H9 (cell line): ENCODE data around the gene CLEC16A. TPM values are rescaled to one million over a fixed set of nuclear protein-coding genes. Genes with fewer than 3 reads are reported as not detected.

Experiments
- DNase-seq: peaks from one replicate; pipeline ENCODE4 v3.0.0-alpha.2; 2017
- H2AFZ ChIP-seq: one replicate; pipeline ENCODE4 v1.6.1; 2013; ENCODE audit warnings: mild to moderate bottlenecking, low read length, control low read depth, moderate library complexity
- H2AK5ac ChIP-seq: 2 replicates; pipeline ENCODE4 v1.6.1; 2013; ENCODE audit warnings: low read length, control low read depth, mixed read lengths; ENCODE audit not compliant: insufficient read length
- H2BK120ac ChIP-seq: one replicate; pipeline ENCODE4 v1.6.1; 2013; ENCODE audit warnings: low read depth, mild to moderate bottlenecking, low read length, control low read depth, inconsistent platforms; ENCODE audit not compliant: poor library complexity, severe bottlenecking
- H2BK12ac ChIP-seq: 2 replicates; pipeline ENCODE4 v1.6.1; 2013; ENCODE audit warnings: low read length, control low read depth, mixed read lengths, low read depth; ENCODE audit not compliant: insufficient read length
- H2BK15ac ChIP-seq: 2 replicates; pipeline ENCODE4 v1.6.1; 2013; ENCODE audit warnings: low read depth, low read length, control low read depth
- H2BK20ac ChIP-seq: one replicate; pipeline ENCODE4 v1.6.1; 2013; ENCODE audit warnings: low read depth, mild to moderate bottlenecking, low read length, control low read depth, inconsistent platforms; ENCODE audit not compliant: poor library complexity, severe bottlenecking
- H2BK5ac ChIP-seq: 2 replicates; pipeline ENCODE4 v1.6.1; 2013; ENCODE audit warnings: low read length, control low read depth, mixed read lengths; ENCODE audit not compliant: insufficient read length
- H3K14ac ChIP-seq: 2 replicates; pipeline ENCODE4 v1.6.1; 2013; ENCODE audit warnings: low read length, control low read depth; ENCODE audit not compliant: insufficient read depth
- H3K18ac ChIP-seq: 2 replicates; pipeline ENCODE4 v1.6.1; 2013; ENCODE audit warnings: low read depth, mild to moderate bottlenecking, mixed read lengths, low read length, control low read depth; ENCODE audit not compliant: insufficient read length
- H3K23ac ChIP-seq: 2 replicates; pipeline ENCODE4 v1.6.1; 2013; ENCODE audit warnings: low read length, control low read depth, mixed read lengths, low read depth; ENCODE audit not compliant: insufficient read length
- H3K23me2 ChIP-seq: 2 replicates; pipeline ENCODE4 v1.6.1; 2013; ENCODE audit warnings: low read depth, mild to moderate bottlenecking, mixed read lengths, low read length, control low read depth; ENCODE audit not compliant: insufficient read length, poor library complexity, severe bottlenecking
- H3K27ac ChIP-seq: 2 replicates; pipeline ENCODE4 v1.5.1; 2013; ENCODE audit warnings: low read length, control low read depth, mixed read lengths, low read depth; ENCODE audit not compliant: insufficient read length
- H3K27me3 ChIP-seq: 2 replicates; pipeline ENCODE4 v1.6.1; 2013; ENCODE audit warnings: low read length, control low read depth, inconsistent platforms; ENCODE audit not compliant: insufficient read depth
- H3K4ac ChIP-seq: 2 replicates; pipeline ENCODE4 v1.6.1; 2013; ENCODE audit warnings: low read depth, mild to moderate bottlenecking, control low read depth, inconsistent platforms, low read length, moderate library complexity
- H3K4me1 ChIP-seq: 2 replicates; pipeline ENCODE4 v1.6.1; 2013; ENCODE audit warnings: low read length, control low read depth, inconsistent platforms; ENCODE audit not compliant: insufficient read depth
- H3K4me2 ChIP-seq: 2 replicates; pipeline ENCODE4 v1.6.1; 2013; ENCODE audit warnings: low read length, control low read depth, mixed read lengths; ENCODE audit not compliant: insufficient read length, insufficient read depth
- H3K56ac ChIP-seq: 2 replicates; pipeline ENCODE4 v1.6.1; 2013; ENCODE audit warnings: low read depth, mild to moderate bottlenecking, mixed read lengths, low read length, control low read depth; ENCODE audit not compliant: insufficient read length
- H3K79me1 ChIP-seq: 2 replicates; pipeline ENCODE4 v1.6.1; 2013; ENCODE audit warnings: low read depth, mild to moderate bottlenecking, moderate library complexity, low read length, control low read depth, inconsistent platforms; ENCODE audit not compliant: insufficient read depth, poor library complexity, severe bottlenecking
- H3K79me2 ChIP-seq: 2 replicates; pipeline ENCODE4 v1.6.1; 2013; ENCODE audit warnings: low read length, control low read depth, inconsistent platforms; ENCODE audit not compliant: insufficient read depth
- H3K9ac ChIP-seq: 2 replicates; pipeline ENCODE4 v1.6.1; 2013; ENCODE audit warnings: low read length, control low read depth, mixed read lengths; ENCODE audit not compliant: insufficient read length; ENCODE audit errors: extremely low read depth
- H3K9me3 ChIP-seq: one replicate; pipeline ENCODE4 v1.6.1; 2013; ENCODE audit warnings: low read depth, low read length, inconsistent platforms; ENCODE audit not compliant: control insufficient read depth
- H3T11ph ChIP-seq: one replicate; pipeline ENCODE4 v1.6.1; 2013; ENCODE audit warnings: mild to moderate bottlenecking, low read length, control low read depth, inconsistent platforms
- H4K20me1 ChIP-seq: one replicate; pipeline ENCODE4 v1.6.1; 2013; ENCODE audit not compliant: control insufficient read depth, insufficient read length, insufficient read depth
- H4K5ac ChIP-seq: 2 replicates; pipeline ENCODE4 v1.6.1; 2013; ENCODE audit warnings: low read depth, mild to moderate bottlenecking, mixed read lengths, low read length, control low read depth; ENCODE audit not compliant: insufficient read length
- H4K8ac ChIP-seq: replicated peaks from 2 replicates; pipeline ENCODE4 v1.6.1; 2013; ENCODE audit warnings: low read length, control low read depth, mixed read lengths, low read depth; ENCODE audit not compliant: insufficient read length
- H4K91ac ChIP-seq: 2 replicates; pipeline ENCODE4 v1.6.1; 2013; ENCODE audit warnings: low read depth, mild to moderate bottlenecking, moderate library complexity, mixed read lengths, low read length, control low read depth; ENCODE audit not compliant: insufficient read length
- H3K27ac Mint-ChIP-seq, 3 experiments: 2 replicates in 2 of 3; 3 replicates in 1 of 3; pipeline ENCODE4 v1.8.0; 2020 to 2021; ENCODE audit warnings: mixed read lengths in 3 of 3, mild to moderate bottlenecking in 1 of 3, moderate library complexity in 1 of 3
- H3K27me3 Mint-ChIP-seq: 2 replicates; pipeline ENCODE4 v1.8.0; 2021; ENCODE audit warnings: low read depth, mild to moderate bottlenecking, moderate library complexity, mixed read lengths
- H3K36me3 Mint-ChIP-seq, 3 experiments: 2 replicates in 2 of 3; 3 replicates in 1 of 3; pipeline ENCODE4 v1.8.0; 2020 to 2021; ENCODE audit warnings: low read depth in 3 of 3, mixed read lengths in 3 of 3; ENCODE audit not compliant: insufficient read depth in 1 of 3
- H3K4me1 Mint-ChIP-seq, 2 experiments: 2 replicates each; pipeline ENCODE4 v1.8.0; 2020; ENCODE audit warnings: mixed read lengths in 2 of 2
- H3K4me3 Mint-ChIP-seq, 2 experiments: 2 replicates in 1 of 2; 3 replicates in 1 of 2; pipeline ENCODE4 v1.8.0; 2020 to 2021; ENCODE audit warnings: mild to moderate bottlenecking in 2 of 2, mixed read lengths in 2 of 2, moderate library complexity in 1 of 2
- H3K9me3 Mint-ChIP-seq, 2 experiments: 2 replicates in 1 of 2; 3 replicates in 1 of 2; pipeline ENCODE4 v1.8.0; 2020; ENCODE audit warnings: mild to moderate bottlenecking in 2 of 2, mixed read lengths in 2 of 2, moderate library complexity in 1 of 2
- WGBS: extraction: QIAGEN DNeasy Blood & Tissue Kit; methylation state at CpG from one replicate; pipeline ENCODE4 v1.1.7; 2013; ENCODE audit warnings: missing lambda C conversion rate, low lambda C conversion rate, mixed read lengths; ENCODE audit not compliant: insufficient read length; ENCODE audit errors: extremely low coverage; 5-methylcytosine and 5-hydroxymethylcytosine counted together
- total RNA-seq: library from RNA; stranded (reverse); gene quantifications from 2 replicates; pipeline ENCODE4 v1.2.1, GENCODE V29; 2021
- TF ChIP-seq, protein P1 (sequence below): fragments of 200-600 bp; sonication (generic); conservative IDR thresholded peaks from 3 replicates; pipeline ENCODE4 v1.8.0; 2021; ENCODE audit warnings: antibody characterized with exemption, mild to moderate bottlenecking

The CLEC16A gene
- total RNA-seq, 1 experiment from 2014 or later, result 15.2 TPM

- no peak overlapping the region for H2BK15ac ChIP-seq
- no peak for DNase-seq
- no peak overlapping the region for H4K8ac ChIP-seq
- no peaks in the 10 kb centered on the region; the same call in 1 of the 2 replicates for H3K4me1 ChIP-seq
- H3K14ac ChIP-seq, result peak overlapping the region; percentile 12; the same call in 1 of the 2 replicates
- no peak overlapping the region for H2BK120ac ChIP-seq
- TF ChIP-seq, protein P1, sequence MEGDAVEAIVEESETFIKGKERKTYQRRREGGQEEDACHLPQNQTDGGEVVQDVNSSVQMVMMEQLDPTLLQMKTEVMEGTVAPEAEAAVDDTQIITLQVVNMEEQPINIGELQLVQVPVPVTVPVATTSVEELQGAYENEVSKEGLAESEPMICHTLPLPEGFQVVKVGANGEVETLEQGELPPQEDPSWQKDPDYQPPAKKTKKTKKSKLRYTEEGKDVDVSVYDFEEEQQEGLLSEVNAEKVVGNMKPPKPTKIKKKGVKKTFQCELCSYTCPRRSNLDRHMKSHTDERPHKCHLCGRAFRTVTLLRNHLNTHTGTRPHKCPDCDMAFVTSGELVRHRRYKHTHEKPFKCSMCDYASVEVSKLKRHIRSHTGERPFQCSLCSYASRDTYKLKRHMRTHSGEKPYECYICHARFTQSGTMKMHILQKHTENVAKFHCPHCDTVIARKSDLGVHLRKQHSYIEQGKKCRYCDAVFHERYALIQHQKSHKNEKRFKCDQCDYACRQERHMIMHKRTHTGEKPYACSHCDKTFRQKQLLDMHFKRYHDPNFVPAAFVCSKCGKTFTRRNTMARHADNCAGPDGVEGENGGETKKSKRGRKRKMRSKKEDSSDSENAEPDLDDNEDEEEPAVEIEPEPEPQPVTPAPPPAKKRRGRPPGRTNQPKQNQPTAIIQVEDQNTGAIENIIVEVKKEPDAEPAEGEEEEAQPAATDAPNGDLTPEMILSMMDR, result no peak
- no peaks in the 10 kb centered on the region for H3K23me2 ChIP-seq
- H4K20me1 ChIP-seq, result no peaks in the 10 kb centered on the region
- no peak overlapping the region for H2AFZ ChIP-seq
- no peak overlapping the region for H3K27ac ChIP-seq
- no peaks in the 10 kb centered on the region for H3K9me3 ChIP-seq
- WGBS, result no CpG with 5 or more reads among the region's 11 CpGs
- H2AK5ac ChIP-seq, result no peak overlapping the region
- H3K23ac ChIP-seq, result no peak overlapping the region
- H3K4me1 Mint-ChIP-seq, result peaks cover 5 to 6% of the 10 kb centered on the region in 2 experiments; a peak in 3 of 4 replicates
- H3K27me3 ChIP-seq, result no peaks in the 10 kb centered on the region
- no peak overlapping the region for H3K9ac ChIP-seq
- H4K5ac ChIP-seq, result no peak overlapping the region
- no peak overlapping the region for H2BK5ac ChIP-seq
- no peak overlapping the region for H3K56ac ChIP-seq
- H2BK20ac ChIP-seq, result no peak overlapping the region
- peak overlapping the region in 1 of 3 experiments; percentile 49; a peak in 1 of 7 replicates for H3K27ac Mint-ChIP-seq
- no peak overlapping the region for H2BK12ac ChIP-seq
- H3K9me3 Mint-ChIP-seq, result no peaks in the 10 kb centered on the region
- no peak overlapping the region for H3T11ph ChIP-seq
- no peak overlapping the region for H4K91ac ChIP-seq
- no peak overlapping the region for H3K4me3 Mint-ChIP-seq
- no peaks in the 10 kb centered on the region for H3K27me3 Mint-ChIP-seq
- H3K4me2 ChIP-seq, result no peak overlapping the region
- H3K36me3 Mint-ChIP-seq, result peaks cover 0 to 3% (median 0%) of the 10 kb centered on the region in 3 experiments; a peak in 1 of 7 replicates
- H3K79me2 ChIP-seq, result no peaks in the 10 kb centered on the region
- H3K79me1 ChIP-seq, result no peaks in the 10 kb centered on the region
- no peak overlapping the region for H3K18ac ChIP-seq
- no peak overlapping the region for H3K4ac ChIP-seq
These were observed 143.8 kb downstream of the CLEC16A start for GRCh38 chr16:11088074-11088730.
